ENCODE measurements around the gene STK24.

- TF ChIP-seq CTCF (IDR thresholded peaks at IDR 0.05) (no peak), POLR2A (IDR thresholded peaks at IDR 0.05) (no peak), EP300 (IDR thresholded peaks at IDR 0.05) (no peak)
Measured at GRCh38 chr13:98534821-98535220, 42.1 kb downstream of the STK24 start.

Data from tibial nerve (tissue), 4 donors.